Stomach smooth muscle (tissue), 2 donors: ENCODE measurements around the gene SLC44A2.

Experiments used
- H3K27ac ChIP-seq: one replicate; pipeline ENCODE4 v1.7.0; 2013; ENCODE audit warnings: mild to moderate bottlenecking, low read length, inconsistent platforms
- H3K27me3 ChIP-seq, 2 donors: one replicate each; pipeline ENCODE4 v1.7.0; 2013; ENCODE audit warnings: low read length in 2 of 2; ENCODE audit not compliant: insufficient read depth in 2 of 2, control insufficient read depth in 1 of 2
- H3K36me3 ChIP-seq, 2 donors: one replicate each; pipeline ENCODE4 v1.7.0; 2013; ENCODE audit warnings: low read length in 2 of 2; ENCODE audit not compliant: control insufficient read depth in 2 of 2, insufficient read depth in 2 of 2
- H3K4me1 ChIP-seq: one replicate; pipeline ENCODE4 v1.7.0; 2013; ENCODE audit warnings: low read length; ENCODE audit not compliant: control insufficient read depth, insufficient read depth
- H3K4me3 ChIP-seq, 2 donors: one replicate each; pipeline ENCODE4 v1.7.0; 2013; ENCODE audit warnings: low read length in 2 of 2
- H3K9ac ChIP-seq, 2 donors: one replicate each; pipeline ENCODE4 v1.7.0; 2013; ENCODE audit warnings: low read length in 2 of 2, mild to moderate bottlenecking in 1 of 2
- H3K9me3 ChIP-seq, 2 donors: one replicate each; pipeline ENCODE4 v1.7.0; 2013; ENCODE audit warnings: low read length in 2 of 2; ENCODE audit not compliant: control insufficient read depth in 2 of 2
- donor health status: healthy.
- donor health status: Pancreatic carcinoma.

The SLC44A2 gene

DNA sequence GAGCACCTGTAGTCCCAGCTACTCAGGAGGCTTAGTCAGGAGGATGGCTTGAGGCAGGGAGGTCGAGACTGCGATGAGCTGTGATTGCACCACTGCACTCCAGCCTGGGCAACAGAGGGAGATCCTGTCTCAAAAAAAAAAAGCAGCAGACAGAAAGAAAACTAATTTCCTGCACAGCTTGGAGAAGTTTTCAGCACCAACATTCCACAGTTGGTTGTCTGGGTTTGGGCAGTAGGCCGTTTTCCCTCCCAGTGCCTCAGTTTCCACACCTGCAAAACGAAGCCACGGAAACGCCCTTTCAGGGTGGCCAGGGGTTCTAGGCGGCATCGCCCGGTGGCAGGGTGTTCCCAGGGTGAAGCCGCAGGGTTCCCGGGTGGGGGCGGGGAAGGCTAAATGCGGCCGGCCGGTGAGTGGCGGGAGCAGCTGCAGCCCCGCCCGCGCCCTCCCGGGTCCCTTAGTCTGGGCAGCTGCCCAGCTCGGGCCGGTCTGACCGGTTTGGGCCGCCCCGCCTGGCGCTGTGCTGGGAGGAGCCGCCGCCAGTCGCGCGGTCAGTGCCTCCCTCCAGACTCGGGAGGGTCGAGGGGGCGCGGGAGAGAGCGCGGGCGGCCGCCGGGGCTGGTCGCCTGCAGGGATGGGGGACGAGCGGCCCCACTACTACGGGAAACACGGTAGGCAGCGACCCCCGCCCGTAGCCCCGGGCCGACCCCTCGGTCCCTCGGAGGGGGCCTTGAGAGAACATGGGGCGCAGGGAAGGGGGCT, at the start of gene SLC44A2:
Gene SLC44A2 (plus strand): TSS at position 551 of the 759 bp plus-strand sequence. CDS start 81 bp downstream, at position 632.
- Histone ChIP-seq H3K4me3 (peak within 1 kb of the TSS; percentile 62 to 82), H3K27ac (peak within 1 kb of the TSS; percentile 73), H3K27me3 (no peaks in the 10 kb centered on the region), H3K9me3 (no peaks in the 10 kb centered on the region), H3K4me1 (peaks cover 18% of the 10 kb centered on the region), H3K9ac (peak within 1 kb of the TSS; percentile 62 to 79), H3K36me3 (peaks cover 5% of the 10 kb centered on the region in 2 donors)

DNA sequence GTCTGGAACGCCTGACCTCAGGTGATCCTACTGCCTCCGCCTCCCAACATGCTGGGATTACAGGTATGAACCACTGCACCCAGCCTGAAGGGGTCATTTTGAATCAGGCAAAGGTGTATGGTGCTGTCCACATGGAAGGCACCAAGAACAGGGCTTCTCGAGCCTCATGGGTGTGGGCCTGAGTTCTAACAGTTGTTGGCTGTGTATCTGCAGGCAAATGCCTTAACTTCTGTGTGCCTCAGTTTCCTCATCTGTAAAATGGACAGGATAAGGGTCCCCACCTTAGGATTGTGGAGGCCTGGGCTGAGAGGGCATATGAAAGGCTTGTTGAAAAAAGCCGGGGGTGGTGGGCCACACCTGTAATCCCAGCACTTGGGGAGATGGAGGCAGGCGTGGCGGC, 47.4 kb upstream of the SLC44A2 start:
- peaks cover 7% of the 10 kb centered on the region for H3K4me1 ChIP-seq
- no peak overlapping the region for H3K4me3 ChIP-seq
- H3K27ac ChIP-seq = no peak overlapping the region
- no peaks in the 10 kb centered on the region for H3K36me3 ChIP-seq
- no peaks in the 10 kb centered on the region for H3K9me3 ChIP-seq
- peaks cover 0 to 2% of the 10 kb centered on the region in 2 donors for H3K27me3 ChIP-seq
- H3K9ac ChIP-seq = no peak overlapping the region

DNA sequence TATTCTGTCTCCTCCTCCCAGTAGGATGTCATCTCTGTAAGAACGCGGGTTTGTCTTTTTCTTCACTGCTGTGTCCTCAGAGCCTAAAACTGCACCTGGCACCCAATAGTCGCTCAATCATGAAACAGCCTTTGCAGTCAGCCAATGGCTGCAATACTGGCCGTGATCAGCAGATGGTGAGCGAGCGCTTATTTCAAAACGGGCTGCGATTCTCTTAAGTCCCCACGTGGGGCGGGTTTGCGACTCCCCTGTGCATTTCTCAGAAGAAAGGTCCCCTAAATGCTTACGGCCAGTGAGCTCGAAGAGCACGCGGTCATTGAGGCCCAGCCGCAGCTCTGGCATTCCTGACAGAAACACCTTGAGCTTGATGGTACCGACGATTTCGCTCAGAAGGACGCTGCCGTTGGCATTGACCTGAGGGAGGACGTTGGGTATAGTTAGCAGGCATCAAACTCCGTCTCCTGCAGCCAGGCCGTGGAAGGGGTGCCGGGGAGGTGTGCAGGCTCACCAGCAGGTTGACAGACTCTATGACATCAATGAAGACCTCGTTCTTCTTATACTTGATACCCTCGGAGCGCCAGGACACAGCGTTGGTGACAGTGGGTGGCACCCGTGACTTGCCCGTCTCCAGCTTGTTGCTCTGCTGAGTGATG, 44.2 kb upstream of the SLC44A2 start:
- Histone ChIP-seq H3K27me3 (peaks cover 0 to 2% of the 10 kb centered on the region in 2 donors), H3K9ac (peak overlapping the region in 1 of 2 donors; percentile 32), H3K27ac (no peak overlapping the region), H3K4me1 (peaks cover 7% of the 10 kb centered on the region), H3K36me3 (no peaks in the 10 kb centered on the region), H3K4me3 (peak overlapping the region; percentile 60 to 66), H3K9me3 (no peaks in the 10 kb centered on the region)

DNA sequence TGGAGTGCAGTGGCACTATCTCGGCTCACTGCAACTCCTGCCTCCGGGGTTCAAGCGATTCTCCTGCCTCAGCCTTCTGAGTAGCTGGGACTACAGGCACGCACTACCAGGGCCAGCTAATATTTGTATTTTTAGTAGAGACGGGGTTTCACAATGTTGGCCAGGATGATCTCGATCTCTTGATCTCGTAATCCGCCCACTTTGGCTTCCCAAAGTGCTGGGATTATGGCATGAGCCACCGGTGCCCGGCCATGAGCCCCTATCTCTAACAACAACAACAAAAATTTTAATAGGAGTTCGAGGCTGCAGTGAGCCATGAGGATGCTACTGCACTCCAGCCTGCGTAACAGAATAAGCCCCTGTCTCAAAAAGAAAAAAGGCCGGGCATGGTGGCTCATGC, 43.3 kb upstream of the SLC44A2 start:
- H3K36me3 ChIP-seq = no peaks in the 10 kb centered on the region
- no peak overlapping the region for H3K27ac ChIP-seq

DNA sequence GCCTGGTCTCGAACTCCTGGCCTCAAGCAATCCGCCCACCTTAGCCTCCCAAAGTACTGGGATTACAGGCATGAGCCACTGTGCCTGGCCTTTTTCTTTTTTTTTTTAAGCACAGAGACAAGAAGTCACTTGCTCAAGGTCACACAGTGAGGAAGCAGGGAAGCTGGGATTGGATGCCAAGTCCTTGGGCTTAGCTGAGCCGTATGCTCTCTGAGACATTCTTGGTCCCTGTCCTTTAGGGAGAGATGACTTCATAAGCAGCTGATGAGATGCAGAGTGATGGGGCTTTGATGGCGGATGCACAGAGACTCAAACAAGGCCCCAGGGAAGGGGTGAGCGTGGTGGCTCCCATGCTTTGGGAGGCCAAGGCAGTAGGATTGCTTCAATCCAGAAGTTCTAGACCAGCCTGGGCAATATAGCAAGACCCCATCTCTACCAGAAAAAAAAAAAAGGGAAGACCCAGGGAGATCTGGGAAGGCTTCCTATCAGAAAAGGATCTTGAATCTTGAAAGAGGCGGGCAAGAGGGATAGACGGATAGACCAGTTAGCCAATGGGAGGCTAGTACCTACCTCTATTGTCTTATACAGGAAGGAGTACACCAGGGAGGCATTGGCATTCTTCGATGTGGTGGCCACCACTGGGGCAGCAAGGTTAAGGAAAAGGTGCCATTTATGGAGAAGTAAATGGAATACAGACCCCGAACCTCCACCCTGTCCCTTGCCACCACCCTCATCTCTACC, 42.1 kb upstream of the SLC44A2 start:
- peaks cover 7% of the 10 kb centered on the region for H3K4me1 ChIP-seq
- H3K36me3 ChIP-seq = no peaks in the 10 kb centered on the region
- no peak overlapping the region for H3K4me3 ChIP-seq
- H3K9ac ChIP-seq = no peak overlapping the region
- H3K27me3 ChIP-seq = peaks cover 8 to 13% of the 10 kb centered on the region in 2 donors
- no peak overlapping the region for H3K27ac ChIP-seq
- no peaks in the 10 kb centered on the region for H3K9me3 ChIP-seq

More for the DNA sequence above, 43.3 kb upstream of the SLC44A2 start:
- Histone ChIP-seq H3K9me3 (no peaks in the 10 kb centered on the region), H3K27me3 (peaks cover 5 to 7% of the 10 kb centered on the region in 2 donors), H3K4me1 (peaks cover 7% of the 10 kb centered on the region), H3K9ac (no peak overlapping the region), H3K4me3 (no peak overlapping the region)

DNA sequence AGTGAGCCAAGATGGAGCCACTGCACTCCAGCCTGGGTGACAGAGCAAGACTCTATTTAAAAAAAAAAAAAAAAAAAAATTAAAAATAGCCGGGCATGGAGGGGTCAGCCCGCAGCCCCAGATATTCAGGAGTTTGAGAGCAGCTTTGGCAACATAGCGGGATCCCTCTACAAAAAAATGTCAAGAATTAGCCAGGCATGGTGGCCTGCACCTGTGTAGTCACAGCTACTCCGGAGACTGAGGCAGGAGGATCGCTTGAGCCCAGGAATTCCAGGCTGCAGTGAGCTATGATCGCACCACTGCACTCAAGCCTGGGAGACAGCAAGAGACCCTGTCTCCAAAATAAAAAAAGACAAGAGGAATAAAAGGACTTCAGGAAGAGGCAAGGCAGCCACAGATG, 39.0 kb upstream of the SLC44A2 start:
- Histone ChIP-seq H3K9ac (no peak overlapping the region), H3K4me1 (peaks cover 1% of the 10 kb centered on the region), H3K9me3 (no peaks in the 10 kb centered on the region), H3K27ac (no peak overlapping the region), H3K36me3 (no peaks in the 10 kb centered on the region), H3K4me3 (no peak overlapping the region), H3K27me3 (peaks cover 9 to 16% of the 10 kb centered on the region in 2 donors)

DNA sequence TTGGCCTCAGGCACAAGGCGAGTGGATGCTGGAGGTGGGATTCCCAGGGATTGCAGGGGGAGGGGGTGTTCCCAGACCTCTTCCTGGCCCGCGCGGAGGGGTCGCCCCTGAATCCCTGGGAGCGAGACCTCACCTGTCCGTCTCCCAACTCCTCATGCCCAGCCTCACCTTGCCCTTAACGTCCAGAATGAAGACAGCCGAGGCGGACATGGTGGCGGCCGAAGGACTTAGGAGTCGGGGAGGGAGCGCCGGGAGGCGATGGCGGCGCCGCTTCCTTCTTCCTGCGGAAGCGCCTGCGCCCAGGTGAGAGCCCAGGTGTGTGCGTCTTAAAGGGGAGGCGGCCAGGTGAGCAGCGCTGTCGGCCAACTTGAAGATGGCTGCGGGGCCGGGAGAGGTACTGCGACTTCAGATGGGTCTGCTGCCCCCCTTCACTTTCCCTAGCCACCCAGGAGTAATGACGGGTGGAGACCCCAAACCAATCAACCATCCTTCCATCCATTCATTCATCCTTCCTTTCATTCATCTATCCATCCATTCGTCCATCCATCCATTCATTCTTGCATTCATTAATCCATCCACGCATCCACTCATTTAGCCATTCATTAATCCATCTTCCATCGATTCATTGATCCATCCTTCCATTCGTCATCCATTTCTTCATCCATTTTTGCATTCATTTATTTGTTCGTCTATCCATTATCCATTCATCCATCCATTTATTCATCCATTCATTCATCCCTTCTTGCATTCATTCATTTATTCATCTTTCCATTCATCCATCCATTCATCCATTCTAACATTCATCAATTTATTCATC, 38.1 kb upstream of the SLC44A2 start, which contains the start of gene AP1M2:
Gene AP1M2 (minus strand): TSS at position 291 of the 817 bp plus-strand sequence. CDS start 81 bp downstream, at position 210.
- no peak within 1 kb of the TSS for H3K27ac ChIP-seq
- H3K27me3 ChIP-seq = peaks cover 9 to 16% of the 10 kb centered on the region in 2 donors
- no peaks in the 10 kb centered on the region for H3K9me3 ChIP-seq
- H3K36me3 ChIP-seq = no peaks in the 10 kb centered on the region
- H3K9ac ChIP-seq = no peak within 1 kb of the TSS
- H3K4me3 ChIP-seq = no peak within 1 kb of the TSS
- no peaks in the 10 kb centered on the region for H3K4me1 ChIP-seq

DNA sequence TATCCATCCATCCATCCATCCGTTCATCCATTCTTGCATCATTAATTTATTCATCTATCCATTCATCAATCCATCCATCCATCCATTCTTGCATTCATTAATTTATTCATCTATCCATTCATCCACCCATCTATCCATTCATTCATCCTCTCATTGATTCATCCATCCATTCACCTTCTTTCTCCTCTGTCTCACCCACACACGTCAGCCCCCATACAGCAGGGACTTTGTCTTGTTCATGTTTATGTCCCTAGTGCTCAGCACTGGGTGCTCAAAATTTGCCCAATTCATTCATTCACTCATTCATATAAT, 37.6 kb upstream of the SLC44A2 start:
- H3K9ac ChIP-seq = no peak overlapping the region
- no peaks in the 10 kb centered on the region for H3K36me3 ChIP-seq
- no peaks in the 10 kb centered on the region for H3K4me1 ChIP-seq
- H3K27ac ChIP-seq = no peak overlapping the region
- H3K9me3 ChIP-seq = no peaks in the 10 kb centered on the region
- H3K27me3 ChIP-seq = peaks cover 9 to 16% of the 10 kb centered on the region in 2 donors
- H3K4me3 ChIP-seq = no peak overlapping the region

DNA sequence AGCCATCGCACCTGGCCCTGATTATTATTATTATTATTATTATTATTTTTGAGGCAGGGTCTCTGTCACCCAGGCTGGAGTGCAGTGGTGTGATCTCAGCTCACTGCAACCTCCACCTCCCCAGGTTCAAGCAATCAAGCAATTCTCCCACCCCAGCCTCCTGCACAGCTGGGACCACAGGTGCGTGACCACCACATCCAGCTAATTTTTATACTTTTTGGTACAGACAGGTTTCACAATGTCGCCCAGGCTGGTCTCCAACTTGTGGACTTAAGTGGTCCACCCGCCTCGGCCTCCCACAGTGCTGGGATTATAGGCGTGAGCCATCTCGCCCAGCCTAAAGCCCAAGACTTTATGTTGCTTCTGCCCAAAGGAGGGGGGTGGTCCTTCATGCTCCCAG, 32.2 kb upstream of the SLC44A2 start:
- H3K27me3 ChIP-seq = peaks cover 3 to 4% of the 10 kb centered on the region in 2 donors
- no peak overlapping the region for H3K9ac ChIP-seq
- no peaks in the 10 kb centered on the region for H3K9me3 ChIP-seq
- no peaks in the 10 kb centered on the region for H3K36me3 ChIP-seq
- no peak overlapping the region for H3K27ac ChIP-seq
- H3K4me3 ChIP-seq = no peak overlapping the region
- H3K4me1 ChIP-seq = no peaks in the 10 kb centered on the region
